ENCODE data around the gene RNF225. TPM values are rescaled to one million over a fixed set of nuclear protein-coding genes. Genes with fewer than 3 reads are reported as not detected.
"Not testable (repeated sequence)": the region's sequence is repeated elsewhere in the genome, so short reads cannot be mapped to it uniquely, and the experiment has no call there.

RNF225 gene
- total and polyA plus RNA-seq, 4 experiments from 2014 or later, result 0.47 TPM; not detected in 3

DNA sequence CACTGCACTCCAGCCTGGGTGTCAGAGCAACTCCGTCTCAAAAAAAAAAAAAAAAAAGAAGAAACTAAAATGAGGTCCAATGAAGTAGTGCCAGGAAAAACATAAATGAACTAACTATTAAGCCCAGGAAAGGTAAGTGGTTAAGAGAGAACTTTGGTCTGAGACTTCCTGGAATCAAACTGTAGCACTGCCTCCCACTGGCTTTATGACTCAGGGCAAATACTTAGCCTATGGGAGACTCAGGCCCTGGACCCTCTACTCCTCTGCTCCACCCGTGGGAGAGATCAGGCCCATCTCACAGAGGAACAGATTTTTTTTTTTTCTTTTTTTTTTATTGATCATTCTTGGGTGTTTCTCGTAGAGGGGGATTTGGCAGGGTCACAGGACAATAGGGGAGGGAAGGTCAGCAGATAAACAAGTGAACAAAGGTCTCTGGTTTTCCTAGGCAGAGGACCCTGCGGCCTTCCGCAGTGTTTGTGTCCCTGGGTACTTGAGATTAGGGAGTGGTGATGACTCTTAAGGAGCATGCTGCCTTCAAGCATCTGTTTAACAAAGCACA is 8.5 kb downstream of the RNF225 start:
- Mint-ChIP-seq H3K4me1 (peaks cover 16 to 46% (median 31%) of the 10 kb centered on the region in 4 donors), H3K27ac (peak overlapping the region in 2 of 7 donors; percentile 12 to 19)
- H3K36me3 ChIP-seq (ENCODE audit: insufficient read depth, low read length); H3K36me3 Mint-ChIP-seq; H3K9me3 Mint-ChIP-seq; H3K4me3 ChIP-seq (ENCODE audit: low read length in 2 of 2); H3K4me3 Mint-ChIP-seq; intact Hi-C loops (cut with micrococcal nuclease); H3K27me3 ChIP-seq (ENCODE audit: insufficient read depth, low read length); H3K27ac ChIP-seq (ENCODE audit: low read depth, low read length); H3K27me3 Mint-ChIP-seq; H3K9me3 ChIP-seq (ENCODE audit: control insufficient read depth in 1 of 2, low read length in 2 of 2); DNase-seq: not testable (repeated sequence)
- CTCF ChIA-PET (ENCODE audit: partially characterized antibody), result interaction anchor here (1.6 kb wide), 1 partner anchor 40 kb away, joined by 3 read pairs; no protein-coding TSS in a partner anchor
- H3K4me1 ChIP-seq (ENCODE audit: insufficient read depth, low read length), result peaks cover 35% of the 10 kb centered on the region
- POLR2A ChIA-PET (ENCODE audit: partially characterized antibody), result interaction anchor here (1.0 kb wide), 1 partner anchor 18 kb away, joined by 3 read pairs; no protein-coding TSS in a partner anchor

DNA sequence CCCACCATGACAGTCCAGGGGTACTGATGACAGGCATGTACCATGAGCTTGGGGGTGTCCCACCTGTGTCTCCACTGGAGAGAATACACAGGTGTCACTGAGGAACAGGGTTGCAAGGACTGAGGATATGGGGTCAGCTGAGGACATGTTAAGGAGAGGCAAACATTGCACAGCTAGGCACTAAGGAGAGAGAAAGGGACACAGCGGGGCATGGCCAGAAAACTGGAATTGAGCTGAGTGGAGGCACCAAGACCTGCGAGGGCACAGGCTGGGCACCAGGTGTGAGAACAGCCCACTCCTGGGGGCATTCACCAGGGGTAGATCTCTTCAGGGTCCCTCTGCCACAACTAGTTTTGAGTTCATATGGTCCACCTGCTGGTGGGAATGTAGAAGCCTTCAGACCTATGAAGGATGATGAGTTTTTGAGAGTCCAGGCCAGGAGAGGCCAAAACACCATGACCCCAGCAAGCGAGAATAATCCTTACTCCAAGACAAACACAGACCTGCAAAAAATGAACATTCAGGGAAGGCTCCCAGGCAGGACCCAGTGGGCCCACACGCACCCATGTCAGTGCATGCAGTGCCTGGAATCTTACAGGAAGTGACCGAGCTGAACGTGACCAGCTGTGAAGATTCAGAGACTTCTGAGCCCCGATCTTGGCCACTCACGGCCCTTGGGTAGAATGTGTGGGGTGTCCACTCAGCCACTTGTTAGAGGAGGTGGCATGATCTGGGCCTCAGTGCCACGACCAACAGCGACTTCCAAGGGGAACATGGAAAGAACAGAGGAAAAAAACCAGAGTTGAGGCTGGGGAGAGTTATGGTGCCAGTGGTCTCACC is 11.6 kb downstream of the RNF225 start:
- POLR2A ChIA-PET (ENCODE audit: partially characterized antibody), result interaction anchor here (1.3 to 1.7 kb wide), 3 partner anchors 20 to 60 kb away, joined by 4 to 7 read pairs (median 5); partner anchors contain the start of genes RPS5 and ZNF132
- no peak for DNase-seq
- H3K27ac ChIP-seq (ENCODE audit: low read depth, low read length), result no peak overlapping the region
- Mint-ChIP-seq H3K4me3 (peak overlapping the region; percentile 92 to 100 (median 96)), H3K27ac (peak overlapping the region; percentile 86 to 98 (median 94)), H3K27me3 (no peaks in the 10 kb centered on the region), H3K36me3 (peaks cover 0 to 7% of the 10 kb centered on the region in 2 donors), H3K9me3 (no peaks in the 10 kb centered on the region), H3K4me1 (peaks cover 19 to 39% (median 32%) of the 10 kb centered on the region in 4 donors)
- H3K36me3 ChIP-seq (ENCODE audit: insufficient read depth, low read length), result no peaks in the 10 kb centered on the region
- no peaks in the 10 kb centered on the region for H3K9me3 ChIP-seq (ENCODE audit: control insufficient read depth in 1 of 2, low read length in 2 of 2)
- H3K27me3 ChIP-seq (ENCODE audit: insufficient read depth, low read length), result no peaks in the 10 kb centered on the region
- peaks cover 31% of the 10 kb centered on the region for H3K4me1 ChIP-seq (ENCODE audit: insufficient read depth, low read length)
- H3K4me3 ChIP-seq (ENCODE audit: low read length in 2 of 2), result peak overlapping the region; percentile 71 to 94
- intact Hi-C loops (cut with micrococcal nuclease), result no loop called here
- CTCF ChIA-PET (ENCODE audit: partially characterized antibody), result no interaction called here

DNA sequence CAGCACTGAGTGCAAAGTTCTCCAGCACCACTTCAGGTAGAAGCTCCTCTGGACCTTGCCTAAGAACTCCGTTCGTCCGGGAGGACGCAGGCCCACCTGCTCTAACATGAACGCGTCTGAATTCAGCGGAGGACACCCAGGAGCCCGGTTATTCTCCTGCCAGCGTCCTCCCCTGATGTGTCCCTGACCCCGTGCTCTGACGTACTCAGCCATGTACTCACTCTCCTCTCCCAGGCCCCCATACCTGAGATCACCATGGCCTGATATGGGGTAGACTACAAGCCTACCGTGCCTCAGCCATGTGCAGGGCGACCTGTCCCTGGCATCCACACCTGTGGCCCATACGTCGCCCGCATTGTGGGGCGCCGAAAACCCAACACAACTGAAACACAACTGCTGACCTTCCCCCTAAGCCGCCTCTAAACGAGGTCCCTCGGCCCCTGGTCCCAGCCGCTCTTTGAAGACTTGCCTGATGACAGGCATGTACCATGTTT is 12.2 kb downstream of the RNF225 start:
- ChIA-PET CTCF (ENCODE audit: partially characterized antibody) (interaction anchor here (1.0 to 1.6 kb wide), 3 partner anchors 34 to 173 kb away, joined by 3 read pairs; no protein-coding TSS in a partner anchor), POLR2A (ENCODE audit: partially characterized antibody) (interaction anchor here (1.0 to 1.7 kb wide), 9 partner anchors 22 to 112 kb away, joined by 4 to 12 read pairs (median 7); partner anchors contain the start of genes ZBTB45, ZNF132, ZNF497 and ZNF837)
- Mint-ChIP-seq H3K9me3 (no peaks in the 10 kb centered on the region), H3K27me3 (no peaks in the 10 kb centered on the region), H3K4me1 (peaks cover 21 to 39% (median 33%) of the 10 kb centered on the region in 4 donors), H3K36me3 (peaks cover 0 to 10% of the 10 kb centered on the region in 2 donors), H3K27ac (peak overlapping the region; percentile 85 to 98 (median 95)), H3K4me3 (peak overlapping the region; percentile 92 to 100 (median 96))
- H3K36me3 ChIP-seq (ENCODE audit: insufficient read depth, low read length), result no peaks in the 10 kb centered on the region
- H3K27ac ChIP-seq (ENCODE audit: low read depth, low read length), result peak overlapping the region; percentile 77
- H3K4me1 ChIP-seq (ENCODE audit: insufficient read depth, low read length), result peaks cover 26% of the 10 kb centered on the region
- DNase-seq, result no peak
- peak overlapping the region; percentile 71 to 94 for H3K4me3 ChIP-seq (ENCODE audit: low read length in 2 of 2)
- H3K9me3 ChIP-seq (ENCODE audit: control insufficient read depth in 1 of 2, low read length in 2 of 2), result no peaks in the 10 kb centered on the region
- H3K27me3 ChIP-seq (ENCODE audit: insufficient read depth, low read length), result no peaks in the 10 kb centered on the region
- intact Hi-C loops (cut with micrococcal nuclease), result loop anchor here (1.0 to 2.0 kb wide), 11 partner anchors 20 to 225 kb away; partner anchors contain the start of genes ERVK3-1, MZF1, RPS5 and ZNF132

DNA sequence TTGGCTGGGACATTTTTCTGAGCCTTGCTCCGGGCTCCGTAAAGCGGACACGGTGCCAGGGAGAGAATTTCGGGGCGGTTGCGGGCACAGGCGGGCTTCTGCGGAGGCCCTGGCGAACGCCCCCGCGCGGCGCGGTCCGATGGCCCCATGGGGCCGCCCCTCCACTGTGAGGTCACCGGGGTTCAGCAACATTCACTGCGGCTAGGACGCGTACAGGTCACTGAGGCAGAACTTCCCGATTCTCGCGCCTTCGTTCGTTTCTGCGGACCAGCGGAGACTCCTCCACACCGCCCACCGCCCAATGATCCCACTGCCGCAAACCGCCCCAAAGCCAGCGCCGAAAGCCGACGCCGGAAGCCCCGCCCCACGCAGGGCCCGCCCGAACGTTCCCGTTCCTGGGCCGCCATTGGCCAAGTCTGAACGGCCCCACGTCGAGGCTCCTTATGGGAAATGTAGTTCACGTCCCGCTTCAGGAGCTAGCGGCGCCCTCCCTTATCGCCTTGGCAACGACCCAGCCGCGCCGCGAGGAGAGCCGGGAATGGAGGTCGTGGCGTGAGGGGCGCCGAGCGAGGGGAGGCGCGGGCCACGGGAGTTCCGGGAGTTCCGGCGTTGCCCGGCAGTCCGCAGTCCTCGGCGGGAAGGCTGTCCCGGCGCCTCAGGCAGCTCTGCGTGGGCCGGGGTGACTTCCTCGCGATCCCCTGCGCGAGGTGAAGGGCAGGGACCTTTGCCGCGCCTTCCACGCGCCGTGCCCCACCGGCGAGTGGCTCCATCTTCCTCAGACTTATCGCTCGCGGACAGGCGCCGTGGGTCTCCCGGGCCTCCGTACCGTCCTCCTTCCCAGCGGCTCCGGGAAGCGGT is 12.9 kb downstream of the RNF225 start, which contains the start of gene ZNF584:
Gene ZNF584 (plus strand): TSS at position 498 of the 858 bp plus-strand sequence. CDS start 499 bp downstream, outside the sequence.
- Mint-ChIP-seq H3K4me1 (peaks cover 21 to 39% (median 33%) of the 10 kb centered on the region in 4 donors), H3K9me3 (no peaks in the 10 kb centered on the region), H3K27ac (peak within 1 kb of the TSS; percentile 91 to 98 (median 95)), H3K4me3 (peak within 1 kb of the TSS; percentile 92 to 100 (median 96)), H3K27me3 (no peaks in the 10 kb centered on the region), H3K36me3 (peaks cover 0 to 10% of the 10 kb centered on the region in 2 donors)
- peak; percentile 93 to 94 (median 93) for DNase-seq
- peaks cover 25% of the 10 kb centered on the region for H3K4me1 ChIP-seq (ENCODE audit: insufficient read depth, low read length)
- H3K27me3 ChIP-seq (ENCODE audit: insufficient read depth, low read length), result no peaks in the 10 kb centered on the region
- CTCF ChIA-PET (ENCODE audit: partially characterized antibody), result interaction anchor here (1.0 to 1.6 kb wide), 5 partner anchors 35 to 173 kb away, joined by 3 to 5 read pairs (median 3); partner anchors contain the start of gene ZNF324B
- no peaks in the 10 kb centered on the region for H3K9me3 ChIP-seq (ENCODE audit: control insufficient read depth in 1 of 2, low read length in 2 of 2)
- intact Hi-C loops (cut with micrococcal nuclease), result loop anchor here (1.0 to 2.0 kb wide), 11 partner anchors 21 to 226 kb away; partner anchors contain the start of genes ERVK3-1, MZF1, RPS5 and ZNF132
- no peaks in the 10 kb centered on the region for H3K36me3 ChIP-seq (ENCODE audit: insufficient read depth, low read length)
- peak within 1 kb of the TSS; percentile 71 to 94 for H3K4me3 ChIP-seq (ENCODE audit: low read length in 2 of 2)
- H3K27ac ChIP-seq (ENCODE audit: low read depth, low read length), result peak within 1 kb of the TSS; percentile 77
- POLR2A ChIA-PET (ENCODE audit: partially characterized antibody), result interaction anchor here (0.7 to 1.8 kb wide), 17 partner anchors 8 to 136 kb away, joined by 3 to 12 read pairs (median 5); partner anchors contain the start of genes ERVK3-1, RNF225, RPS5 and TRIM28

DNA sequence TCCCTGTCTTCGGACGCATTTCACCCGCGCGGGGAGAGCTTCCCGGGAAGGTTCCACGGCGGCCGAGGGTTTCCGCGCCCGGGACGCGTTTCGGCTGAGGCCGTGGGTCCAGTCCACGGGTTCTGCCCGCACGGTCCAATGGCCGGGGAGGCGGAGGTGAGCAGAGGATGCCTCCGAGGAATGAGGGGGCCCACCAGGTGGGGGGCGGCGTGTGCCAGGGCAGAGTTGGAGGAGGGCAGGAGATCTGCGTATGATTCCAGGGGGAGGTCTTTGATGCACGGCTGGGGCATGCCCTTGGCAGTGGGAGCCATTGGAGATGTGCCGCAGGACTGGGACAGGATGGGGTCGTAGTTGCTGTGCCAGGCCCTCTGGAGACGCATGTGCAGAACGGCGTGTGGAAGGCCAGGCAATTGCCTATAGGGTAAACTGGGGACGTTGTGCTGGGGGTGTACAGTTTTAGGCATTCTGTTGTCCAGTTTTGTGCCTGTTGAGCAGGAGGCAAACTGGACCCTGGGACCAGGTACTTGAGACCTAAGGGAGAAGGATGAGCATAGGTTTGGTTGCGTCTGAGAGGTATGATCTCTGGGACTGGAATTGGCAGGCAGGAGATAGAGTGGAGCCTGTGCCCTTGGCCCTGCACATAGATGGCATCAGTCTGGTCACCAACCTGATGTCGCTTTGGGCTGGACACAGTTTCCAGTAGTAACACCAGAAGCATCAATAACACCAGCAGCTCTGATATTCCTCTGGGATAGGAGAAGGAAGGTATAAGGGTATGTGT is 13.7 kb downstream of the RNF225 start:
- peak overlapping the region; percentile 92 to 100 (median 96) for H3K4me3 Mint-ChIP-seq
- H3K4me1 Mint-ChIP-seq, result peaks cover 21 to 39% (median 33%) of the 10 kb centered on the region in 4 donors
- intact Hi-C loops (cut with micrococcal nuclease), result loop anchor here (2.0 kb wide), 3 partner anchors 82 to 226 kb away; partner anchors contain the start of genes ZNF274, ZNF8 and ZSCAN22
- peak overlapping the region; percentile 77 for H3K27ac ChIP-seq (ENCODE audit: low read depth, low read length)
- peaks cover 0 to 10% of the 10 kb centered on the region in 2 donors for H3K36me3 Mint-ChIP-seq
- no peaks in the 10 kb centered on the region for H3K36me3 ChIP-seq (ENCODE audit: insufficient read depth, low read length)
- H3K4me1 ChIP-seq (ENCODE audit: insufficient read depth, low read length), result peaks cover 25% of the 10 kb centered on the region
- no peaks in the 10 kb centered on the region for H3K9me3 Mint-ChIP-seq
- no peak for DNase-seq
- POLR2A ChIA-PET (ENCODE audit: partially characterized antibody), result interaction anchor here (0.7 to 1.8 kb wide), 17 partner anchors 9 to 135 kb away, joined by 3 to 12 read pairs (median 5); partner anchors contain the start of genes ERVK3-1, RNF225, RPS5 and TRIM28
- peak overlapping the region; percentile 19 to 94 for H3K4me3 ChIP-seq (ENCODE audit: low read length in 2 of 2)
- CTCF ChIA-PET (ENCODE audit: partially characterized antibody), result interaction anchor here (1.0 to 1.6 kb wide), 5 partner anchors 36 to 172 kb away, joined by 3 to 5 read pairs (median 3); partner anchors contain the start of gene ZNF324B
- H3K9me3 ChIP-seq (ENCODE audit: control insufficient read depth in 1 of 2, low read length in 2 of 2), result no peaks in the 10 kb centered on the region
- peak overlapping the region; percentile 78 to 92 (median 90) for H3K27ac Mint-ChIP-seq
- H3K27me3 ChIP-seq (ENCODE audit: insufficient read depth, low read length), result no peaks in the 10 kb centered on the region
- H3K27me3 Mint-ChIP-seq, result no peaks in the 10 kb centered on the region

Measured in CD4-positive, alpha-beta memory T cell (primary cell).